T-helper 22 cell (primary cell): ENCODE results near the gene KDM7A.
A peak's percentile ranks its signal among the peaks of the same experiment; 100 is the strongest.
"Not testable (repeated sequence)": the region's sequence is repeated elsewhere in the genome, so short reads cannot be mapped to it uniquely, and the experiment has no call there.

Source experiments
- DNase-seq: peaks from one replicate; pipeline ENCODE4 v3.0.0-alpha.2; 2020; ENCODE audit warnings: low read depth

The KDM7A gene

GRCh38 chr7:140200061-140200989 is 23.5 kb upstream of the KDM7A start:
- no peak for DNase-seq

GRCh38 chr7:140197938-140198337 is 21.2 kb upstream of the KDM7A start:
- no peak for DNase-seq

- DNase-seq, result no peak
Observed at GRCh38 chr7:140197218-140197890, 20.6 kb upstream of the KDM7A start.

- no peak for DNase-seq
Observed at GRCh38 chr7:140196361-140197217, 19.8 kb upstream of the KDM7A start.

- no peak for DNase-seq
Observed at GRCh38 chr7:140195859-140196258, 19.1 kb upstream of the KDM7A start.

- DNase-seq, result no peak
Observed at GRCh38 chr7:140192620-140193019, 15.8 kb upstream of the KDM7A start.

- DNase-seq, result no peak
Observed at GRCh38 chr7:140192176-140192575, 15.4 kb upstream of the KDM7A start.

- DNase-seq, result no peak
Observed at GRCh38 chr7:140190588-140190987, 13.8 kb upstream of the KDM7A start.

- no peak for DNase-seq
Observed at GRCh38 chr7:140189917-140190316, 13.1 kb upstream of the KDM7A start.

GRCh38 chr7:140182917-140183316 is 6.1 kb upstream of the KDM7A start:
- no peak for DNase-seq

GRCh38 chr7:140179339-140179738 is 2.6 kb upstream of the KDM7A start:
- no peak for DNase-seq

GRCh38 chr7:140176122-140176701 is 571 bp downstream of the KDM7A start:
- DNase-seq, result peak; percentile 2

GRCh38 chr7:140175221-140176121 is 1.3 kb downstream of the KDM7A start:
- peak; percentile 91 for DNase-seq

- no peak for DNase-seq
Observed at GRCh38 chr7:140174217-140174616, 2.6 kb downstream of the KDM7A start.

GRCh38 chr7:140170375-140170774 is 6.4 kb downstream of the KDM7A start:
- DNase-seq, result no peak

- no peak for DNase-seq
Observed at GRCh38 chr7:140168816-140169215, 8.0 kb downstream of the KDM7A start.

GRCh38 chr7:140165422-140165821 is 11.4 kb downstream of the KDM7A start:
- no peak for DNase-seq

- DNase-seq, result not testable (repeated sequence)
Observed at GRCh38 chr7:140162081-140162480, 14.7 kb downstream of the KDM7A start.

GRCh38 chr7:140161047-140161446 is 15.7 kb downstream of the KDM7A start:
- no peak for DNase-seq

- no peak for DNase-seq
Observed at GRCh38 chr7:140160308-140160707, 16.5 kb downstream of the KDM7A start.

- DNase-seq, result no peak
Observed at GRCh38 chr7:140159497-140159896, 17.3 kb downstream of the KDM7A start.
